Measurements from ENCODE around the gene RFX4.

The RFX4 gene

GRCh38 chr12:106754331-106754730 is 171.5 kb downstream of the RFX4 start:
- TF ChIP-seq CTCF (IDR thresholded peaks at IDR 0.05; ENCODE audit: insufficient read depth, low read depth, low read length, missing control alignments): no peak
- no peak for DNase-seq (ENCODE audit: low read depth)
- no peak overlapping the region for H3K4me3 ChIP-seq (ENCODE audit: low read length)

- no peak for TF ChIP-seq CTCF (IDR thresholded peaks at IDR 0.05; ENCODE audit: insufficient read depth, low read depth, low read length, missing control alignments)
- no peak for DNase-seq (ENCODE audit: low read depth)
- H3K4me3 ChIP-seq (ENCODE audit: low read length): no peak overlapping the region
Measured at GRCh38 chr12:106757623-106758348, 175.0 kb downstream of the RFX4 start.

GRCh38 chr12:106758349-106759110 is 175.7 kb downstream of the RFX4 start:
- no peak overlapping the region for H3K4me3 ChIP-seq (ENCODE audit: low read length)
- TF ChIP-seq CTCF (IDR thresholded peaks at IDR 0.05; ENCODE audit: insufficient read depth, low read depth, low read length, missing control alignments): no peak
- DNase-seq (ENCODE audit: low read depth): no peak

- no peak overlapping the region for H3K4me3 ChIP-seq (ENCODE audit: low read length)
- no peak for DNase-seq (ENCODE audit: low read depth)
- no peak for TF ChIP-seq CTCF (IDR thresholded peaks at IDR 0.05; ENCODE audit: insufficient read depth, low read depth, low read length, missing control alignments)
Measured at GRCh38 chr12:106759526-106760183, 176.9 kb downstream of the RFX4 start.

- TF ChIP-seq CTCF (IDR thresholded peaks at IDR 0.05; ENCODE audit: insufficient read depth, low read depth, low read length, missing control alignments): no peak
- DNase-seq (ENCODE audit: low read depth): no peak
- no peak overlapping the region for H3K4me3 ChIP-seq (ENCODE audit: low read length)
Measured at GRCh38 chr12:106760184-106760531, 177.4 kb downstream of the RFX4 start.

- TF ChIP-seq CTCF (IDR thresholded peaks at IDR 0.05; ENCODE audit: insufficient read depth, low read depth, low read length, missing control alignments): no peak
- DNase-seq (ENCODE audit: low read depth): no peak
- H3K4me3 ChIP-seq (ENCODE audit: low read length): no peak overlapping the region
Measured at GRCh38 chr12:106764220-106764619, 181.4 kb downstream of the RFX4 start.

Data from epithelial cell of esophagus (primary cell).